Activated gamma-delta T cell (primary cell): ENCODE measurements around the gene COL6A6.
"Not testable (repeated sequence)": the region's sequence is repeated elsewhere in the genome, so short reads cannot be mapped to it uniquely, and the experiment has no call there.

Experiments used
- DNase-seq: peaks from one replicate; lab custom pipeline; 2025; lab: John Stamatoyannopoulos, UW

The COL6A6 gene

GRCh38 chr3:130537673-130538304 is 20.8 kb downstream of the COL6A6 start:
- no peak for DNase-seq

- no peak for DNase-seq
Observed at GRCh38 chr3:130539005-130539404, 22.0 kb downstream of the COL6A6 start.

- no peak for DNase-seq
Observed at GRCh38 chr3:130543322-130543721, 26.3 kb downstream of the COL6A6 start.

GRCh38 chr3:130546920-130547679 is 30.1 kb downstream of the COL6A6 start:
- peak; percentile 7 for DNase-seq

GRCh38 chr3:130547680-130548065 is 30.7 kb downstream of the COL6A6 start:
- DNase-seq = not testable (repeated sequence)

- no peak for DNase-seq
Observed at GRCh38 chr3:130548356-130548755, 31.4 kb downstream of the COL6A6 start.

- DNase-seq = no peak
Observed at GRCh38 chr3:130557336-130558035, 40.5 kb downstream of the COL6A6 start.

GRCh38 chr3:130558366-130558765 is 41.4 kb downstream of the COL6A6 start:
- DNase-seq = no peak

- no peak for DNase-seq
Observed at GRCh38 chr3:130565224-130565623, 48.2 kb downstream of the COL6A6 start.
